Adrenal gland (tissue), 12 donors: ENCODE measurements around the gene AMT. TPM values are rescaled to one million over a fixed set of nuclear protein-coding genes. Genes with fewer than 3 reads are reported as not detected.

Experiments
- DNase-seq, 7 donors: peaks; one replicate each; pipeline ENCODE4 v3.0.0-alpha.2; 2019 to 2020
- H3K27ac ChIP-seq, 5 donors: fragments of 200-600 bp; sonication (generic) in 4 of 5; 1 replicate in 3 of 5; 2 replicates in 2 of 5; pipeline versions ENCODE4 v1.5.1 to v1.8.0; 2016 to 2020; ENCODE audit warnings: mild to moderate bottlenecking in 1 of 5
- H3K27me3 ChIP-seq: fragments of 200-600 bp; 2 replicates; pipeline ENCODE4 v1.8.0; 2021
- H3K36me3 ChIP-seq, 2 donors: fragments of 200-600 bp; replicated peaks in 1 of 2; 1 replicate in 1 of 2; 2 replicates in 1 of 2; pipeline versions ENCODE4 v1.5.1 to v1.8.0; 2018 to 2022
- H3K4me1 ChIP-seq, 2 donors: fragments of 200-600 bp; replicated peaks in 1 of 2; 1 replicate in 1 of 2; 2 replicates in 1 of 2; pipeline versions ENCODE4 v1.5.1 to v1.8.0; 2018 to 2021
- H3K4me3 ChIP-seq, 4 donors: fragments of 200-600 bp; sonication (generic) in 3 of 4; one replicate each; pipeline ENCODE4 v1.5.1; 2016 to 2018
- H3K9me3 ChIP-seq, 3 donors: fragments of 200-600 bp; sonication (generic) in 1 of 3; replicated peaks in 1 of 3; 1 replicate in 2 of 3; 2 replicates in 1 of 3; pipeline versions ENCODE4 v1.5.1 to v1.8.0; 2016 to 2021
- CTCF ChIP-seq, 6 experiments: fragments of 450-650 bp in 4 of 6; fragments of 200-600 bp in 2 of 6; sonication (generic) in 1 of 6; IDR thresholded peaks; 1 replicate in 5 of 6; 2 replicates in 1 of 6; pipeline versions ENCODE4 v1.5.1 to v1.8.0; 2016 to 2021; ENCODE audit warnings: antibody characterized with exemption in 6 of 6, mild to moderate bottlenecking in 2 of 6, moderate library complexity in 1 of 6
- POLR2A ChIP-seq, 2 donors: fragments of 450-650 bp; IDR thresholded peaks; one replicate each; pipeline ENCODE4 v1.6.1; 2017; ENCODE audit warnings: antibody characterized with exemption in 2 of 2, mild to moderate bottlenecking in 2 of 2, moderate library complexity in 1 of 2
- WGBS, 4 donors: extraction: QIAGEN DNeasy Blood & Tissue Kit in 2 of 4; methylation state at CpG; one replicate each; pipeline versions ENCODE4 v1.1.5 to v1.1.7; 2013 to 2017; 5-methylcytosine and 5-hydroxymethylcytosine counted together
- intact Hi-C, 2 donors: fragments of 100-400 bp; cut with DNase I; formaldehyde crosslinking; loops; one replicate each; pipeline versions ENCODE4 v1.14.1 to v1.15.0; 2022 to 2023
- polyA plus RNA-seq, 3 donors: library from polyadenylated mRNA; stranded (reverse); fragments of 200-250 nt in 2 of 3; fragments of 350-450 nt in 1 of 3; fragmentation: Illumina TruSeq in 1 of 3; extraction: RNeasy Lipid Tissue Mini Kit (QIAGEN cat#74804) in 1 of 3; gene quantifications; one replicate each; pipeline ENCODE4 v1.2.3, GENCODE V29; 2013 to 2014
- total RNA-seq, 9 donors: library from RNA; depleted of rRNA in 4 of 9; stranded (reverse); fragments of >200 nt in 4 of 9; fragments of 120-200 nt in 1 of 9; fragmentation: NEBNext Ultra II Directional in 1 of 9; extraction: Animal tissue kit (Norgen Biotek cat#: 25700) in 1 of 9; gene quantifications; one replicate each; pipeline versions ENCODE4 v1.1.0 to v1.2.4, GENCODE V29; 2013 to 2023
- donor health status: healthy with polysubstance abuse.
- donor health status: Bipolar disorder and iron deficiency.
- donor health status: DM: yes; HTN: yes; CAD: no.
- donor health status: DM: no; HTN: no; CAD: no.
- donor health status: DM: no; HTN: no; CAD: no.
- donor health status: DM: yes; HTN: yes; CAD: no.

AMT gene
- total and polyA plus RNA-seq, 12 donors = 5.6 to 55.8 (median 20.7) TPM

GRCh38 chr3:49424816-49425215 lies 2.5 kb upstream of the AMT start:
- Histone ChIP-seq H3K27ac (no peak overlapping the region), H3K27me3 (no peaks in the 10 kb centered on the region), H3K36me3 (peaks cover 0 to 14% of the 10 kb centered on the region in 2 donors), H3K9me3 (no peaks in the 10 kb centered on the region), H3K4me1 (peaks cover 20 to 24% of the 10 kb centered on the region in 2 donors), H3K4me3 (no peak overlapping the region)
- DNase-seq = no peak
- TF ChIP-seq POLR2A (IDR thresholded peaks at IDR 0.05) (no peak), CTCF (IDR thresholded peaks at IDR 0.05) (no peak)
- WGBS, 4 donors = 97 to 100% (median 98%) methylated on average over 6 of the region's 6 CpGs; no CpG with 5 or more reads in 1 of the 4 donors
- intact Hi-C loops = no loop called here

- WGBS, 4 donors = 12 to 39% (median 20%) methylated on average over 4 to 14 of the region's 14 CpGs
- Histone ChIP-seq H3K27ac (peak overlapping the region in 3 of 5 donors; percentile 49 to 77 (median 73)), H3K36me3 (peaks cover 0 to 14% of the 10 kb centered on the region in 2 donors), H3K9me3 (no peaks in the 10 kb centered on the region), H3K4me1 (peaks cover 9 to 16% of the 10 kb centered on the region in 2 donors), H3K27me3 (no peaks in the 10 kb centered on the region), H3K4me3 (peak overlapping the region in 2 of 4 donors; percentile 13 to 51)
- TF ChIP-seq POLR2A (IDR thresholded peaks at IDR 0.05) (no peak), CTCF (IDR thresholded peaks at IDR 0.05) (no peak)
- intact Hi-C loops = no loop called here
- DNase-seq = no peak
Measured at GRCh38 chr3:49421890-49422378, 339 bp downstream of the AMT start.

DNA sequence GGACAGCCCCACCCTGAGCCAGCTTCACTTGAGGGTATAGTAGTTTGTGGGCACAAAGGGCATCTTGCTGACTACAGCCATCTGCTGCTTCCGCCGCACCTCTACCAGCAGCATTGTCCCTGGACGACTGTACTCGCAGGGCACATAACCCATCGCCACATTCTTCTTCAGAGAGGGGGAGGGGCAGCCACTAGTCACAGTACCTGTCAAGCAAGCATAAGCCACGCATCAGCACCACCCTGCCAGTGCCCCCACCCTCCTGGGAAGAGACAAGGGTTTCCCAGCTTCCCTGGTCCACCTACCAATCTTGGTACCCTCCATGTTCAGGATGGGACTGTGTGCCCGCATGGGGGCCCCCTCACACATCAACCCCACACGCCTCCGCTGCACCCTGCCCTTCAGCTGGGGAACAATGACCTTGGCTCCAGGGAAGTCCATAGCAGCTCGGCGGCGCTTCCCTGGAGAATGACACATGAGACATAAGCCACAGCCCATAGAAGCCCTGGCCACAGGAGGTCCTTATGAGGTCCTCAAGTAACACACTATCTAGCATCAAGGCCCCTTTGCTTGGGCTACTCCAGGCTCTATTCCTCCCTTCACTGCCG lies 4.7 kb downstream of the AMT start:
- DNase-seq = peak in 1 of 7 donors; percentile 38
- Histone ChIP-seq H3K4me3 (no peak overlapping the region), H3K27ac (peak overlapping the region in 3 of 5 donors; percentile 13 to 64 (median 23)), H3K36me3 (peaks cover 0 to 8% of the 10 kb centered on the region in 2 donors), H3K9me3 (no peaks in the 10 kb centered on the region), H3K4me1 (peaks cover 21 to 29% of the 10 kb centered on the region in 2 donors), H3K27me3 (no peaks in the 10 kb centered on the region)
- TF ChIP-seq POLR2A (IDR thresholded peaks at IDR 0.05) (no peak), CTCF (IDR thresholded peaks at IDR 0.05) (no peak)
- WGBS, 4 donors = 67 to 72% (median 69%) methylated on average over 13 of the region's 13 CpGs
- intact Hi-C loops = no loop called here

DNA sequence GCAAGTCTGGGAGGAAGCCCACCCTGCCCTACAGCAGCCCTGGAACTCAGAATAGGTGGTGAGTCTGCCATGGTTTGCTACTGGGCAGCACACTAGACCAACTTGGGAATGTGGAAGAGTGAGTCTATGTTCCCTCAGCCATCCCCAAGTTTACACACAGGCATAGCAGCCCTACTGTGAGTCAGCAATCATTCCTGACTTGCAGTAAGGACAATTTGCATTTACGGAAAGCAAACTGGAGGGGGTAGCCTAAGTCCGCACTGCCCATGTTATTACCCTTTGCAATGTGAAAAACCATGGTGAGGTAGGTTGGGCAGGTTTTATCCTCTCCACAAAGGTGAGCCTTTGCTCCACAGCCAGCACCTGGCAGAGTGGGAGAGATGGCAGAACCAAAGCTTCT lies 5.4 kb downstream of the AMT start:
- H3K27me3 ChIP-seq = no peaks in the 10 kb centered on the region
- no peaks in the 10 kb centered on the region for H3K9me3 ChIP-seq
- peaks cover 17 to 25% of the 10 kb centered on the region in 2 donors for H3K4me1 ChIP-seq
- intact Hi-C loops = no loop called here
- H3K27ac ChIP-seq = peak overlapping the region in 1 of 5 donors; percentile 64
- peaks cover 0 to 8% of the 10 kb centered on the region in 2 donors for H3K36me3 ChIP-seq
- 90 to 100% (median 94%) methylated on average over 2 of the region's 2 CpGs for whole genome bisulfite sequencing, 4 donors
- H3K4me3 ChIP-seq = no peak overlapping the region
- TF ChIP-seq POLR2A (IDR thresholded peaks at IDR 0.05) (no peak), CTCF (IDR thresholded peaks at IDR 0.05) (no peak)
- no peak for DNase-seq
